Measurements from ENCODE around the gene CCR3.

CCR3 gene

GRCh38 chr3:46282696-46283095 is 40.4 kb downstream of the CCR3 start:
- Histone ChIP-seq H3K56ac (ENCODE audit: low read length) (no peak overlapping the region), H2BK15ac (replicated peaks; ENCODE audit: low read depth) (no peak overlapping the region), H3K4me1 (ENCODE audit: control insufficient read depth, low read depth, low read length) (no peaks in the 10 kb centered on the region), H3K18ac (ENCODE audit: low read length) (no peak overlapping the region), H3K23ac (ENCODE audit: low read length) (no peak overlapping the region), H2AK5ac (ENCODE audit: low read length) (no peak overlapping the region), H3K27me3 (ENCODE audit: insufficient read depth, low read length, poor library complexity) (no peaks in the 10 kb centered on the region), H3K79me2 (ENCODE audit: control insufficient read depth, insufficient read depth, low read length) (no peaks in the 10 kb centered on the region), H4K8ac (ENCODE audit: low read depth, low read length) (no peak overlapping the region), H3K9ac (ENCODE audit: low read length) (no peak overlapping the region), H3K4me3 (ENCODE audit: low read length) (no peak overlapping the region), H2BK120ac (ENCODE audit: low read depth, low read length) (no peak overlapping the region), H3K4ac (ENCODE audit: low read depth, low read length) (no peak overlapping the region), H3K79me1 (ENCODE audit: low read length) (no peaks in the 10 kb centered on the region), H3K36me3 (ENCODE audit: control insufficient read depth, insufficient read depth, low read length) (no peaks in the 10 kb centered on the region), H3K27ac (ENCODE audit: low read depth, low read length) (no peak overlapping the region), H2BK5ac (ENCODE audit: low read length) (no peak overlapping the region), H3K4me2 (ENCODE audit: low read length) (no peak overlapping the region), H4K5ac (ENCODE audit: low read length) (no peak overlapping the region)
- WGBS (ENCODE audit: extremely low coverage, insufficient coverage, low lambda C conversion rate) = no CpG with 5 or more reads among the region's 2 CpGs
- DNase-seq = no peak

- Histone ChIP-seq H3K18ac (ENCODE audit: low read length) (no peak overlapping the region), H3K36me3 (ENCODE audit: control insufficient read depth, insufficient read depth, low read length) (no peaks in the 10 kb centered on the region), H3K79me1 (ENCODE audit: low read length) (no peaks in the 10 kb centered on the region), H3K79me2 (ENCODE audit: control insufficient read depth, insufficient read depth, low read length) (no peaks in the 10 kb centered on the region), H3K56ac (ENCODE audit: low read length) (no peak overlapping the region), H2BK5ac (ENCODE audit: low read length) (no peak overlapping the region), H3K4me2 (ENCODE audit: low read length) (no peak overlapping the region), H4K5ac (ENCODE audit: low read length) (no peak overlapping the region), H2AK5ac (ENCODE audit: low read length) (no peak overlapping the region), H2BK120ac (ENCODE audit: low read depth, low read length) (no peak overlapping the region), H3K27ac (ENCODE audit: low read depth, low read length) (no peak overlapping the region), H2BK15ac (replicated peaks; ENCODE audit: low read depth) (no peak overlapping the region), H3K4me3 (ENCODE audit: low read length) (no peak overlapping the region), H3K9ac (ENCODE audit: low read length) (no peak overlapping the region), H3K4me1 (ENCODE audit: control insufficient read depth, low read depth, low read length) (no peaks in the 10 kb centered on the region), H3K23ac (ENCODE audit: low read length) (no peak overlapping the region), H4K8ac (ENCODE audit: low read depth, low read length) (no peak overlapping the region), H3K27me3 (ENCODE audit: insufficient read depth, low read length, poor library complexity) (no peaks in the 10 kb centered on the region), H3K4ac (ENCODE audit: low read depth, low read length) (no peak overlapping the region)
- no peak for DNase-seq
- no CpG with 5 or more reads among the region's 2 CpGs for WGBS (ENCODE audit: extremely low coverage, insufficient coverage, low lambda C conversion rate)
Observed at GRCh38 chr3:46283881-46284450, 41.7 kb downstream of the CCR3 start.

GRCh38 chr3:46284981-46285683 is 42.9 kb downstream of the CCR3 start:
- no peak overlapping the region for H3K4me2 ChIP-seq (ENCODE audit: low read length)
- no peak overlapping the region for H4K8ac ChIP-seq (ENCODE audit: low read depth, low read length)
- H3K27ac ChIP-seq (ENCODE audit: low read depth, low read length) = no peak overlapping the region
- H3K79me2 ChIP-seq (ENCODE audit: control insufficient read depth, insufficient read depth, low read length) = no peaks in the 10 kb centered on the region
- no peak overlapping the region for H4K5ac ChIP-seq (ENCODE audit: low read length)
- H2BK5ac ChIP-seq (ENCODE audit: low read length) = no peak overlapping the region
- no peak overlapping the region for H3K56ac ChIP-seq (ENCODE audit: low read length)
- DNase-seq = no peak
- no peaks in the 10 kb centered on the region for H3K79me1 ChIP-seq (ENCODE audit: low read length)
- H2BK15ac ChIP-seq (replicated peaks; ENCODE audit: low read depth) = no peak overlapping the region
- H3K9ac ChIP-seq (ENCODE audit: low read length) = no peak overlapping the region
- H3K23ac ChIP-seq (ENCODE audit: low read length) = no peak overlapping the region
- no peak overlapping the region for H3K18ac ChIP-seq (ENCODE audit: low read length)
- H2BK120ac ChIP-seq (ENCODE audit: low read depth, low read length) = no peak overlapping the region
- no peak overlapping the region for H3K4ac ChIP-seq (ENCODE audit: low read depth, low read length)
- H3K36me3 ChIP-seq (ENCODE audit: control insufficient read depth, insufficient read depth, low read length) = no peaks in the 10 kb centered on the region
- H3K27me3 ChIP-seq (ENCODE audit: insufficient read depth, low read length, poor library complexity) = no peaks in the 10 kb centered on the region
- H2AK5ac ChIP-seq (ENCODE audit: low read length) = no peak overlapping the region
- no peak overlapping the region for H3K4me3 ChIP-seq (ENCODE audit: low read length)
- WGBS (ENCODE audit: extremely low coverage, insufficient coverage, low lambda C conversion rate) = no CpG with 5 or more reads among the region's 6 CpGs
- H3K4me1 ChIP-seq (ENCODE audit: control insufficient read depth, low read depth, low read length) = no peaks in the 10 kb centered on the region

GRCh38 chr3:46285931-46286619 is 43.8 kb downstream of the CCR3 start:
- Histone ChIP-seq H3K18ac (ENCODE audit: low read length) (no peak overlapping the region), H3K9ac (ENCODE audit: low read length) (no peak overlapping the region), H4K8ac (ENCODE audit: low read depth, low read length) (no peak overlapping the region), H3K4ac (ENCODE audit: low read depth, low read length) (no peak overlapping the region), H2AK5ac (ENCODE audit: low read length) (no peak overlapping the region), H2BK5ac (ENCODE audit: low read length) (no peak overlapping the region), H3K23ac (ENCODE audit: low read length) (no peak overlapping the region), H3K27me3 (ENCODE audit: insufficient read depth, low read length, poor library complexity) (no peaks in the 10 kb centered on the region), H3K36me3 (ENCODE audit: control insufficient read depth, insufficient read depth, low read length) (no peaks in the 10 kb centered on the region), H3K4me2 (ENCODE audit: low read length) (no peak overlapping the region), H3K4me3 (ENCODE audit: low read length) (no peak overlapping the region), H4K5ac (ENCODE audit: low read length) (no peak overlapping the region), H2BK120ac (ENCODE audit: low read depth, low read length) (no peak overlapping the region), H3K4me1 (ENCODE audit: control insufficient read depth, low read depth, low read length) (no peaks in the 10 kb centered on the region), H3K79me2 (ENCODE audit: control insufficient read depth, insufficient read depth, low read length) (no peaks in the 10 kb centered on the region), H3K56ac (ENCODE audit: low read length) (no peak overlapping the region), H3K79me1 (ENCODE audit: low read length) (no peaks in the 10 kb centered on the region), H2BK15ac (replicated peaks; ENCODE audit: low read depth) (no peak overlapping the region), H3K27ac (ENCODE audit: low read depth, low read length) (no peak overlapping the region)
- no CpG with 5 or more reads among the region's 5 CpGs for WGBS (ENCODE audit: extremely low coverage, insufficient coverage, low lambda C conversion rate)
- DNase-seq = no peak

- H3K4me3 ChIP-seq (ENCODE audit: low read length) = no peak overlapping the region
- H3K27me3 ChIP-seq (ENCODE audit: insufficient read depth, low read length, poor library complexity) = no peaks in the 10 kb centered on the region
- no peak overlapping the region for H4K8ac ChIP-seq (ENCODE audit: low read depth, low read length)
- H3K9ac ChIP-seq (ENCODE audit: low read length) = no peak overlapping the region
- no peak overlapping the region for H3K27ac ChIP-seq (ENCODE audit: low read depth, low read length)
- no peaks in the 10 kb centered on the region for H3K79me1 ChIP-seq (ENCODE audit: low read length)
- no peak overlapping the region for H3K23ac ChIP-seq (ENCODE audit: low read length)
- no peak overlapping the region for H3K4ac ChIP-seq (ENCODE audit: low read depth, low read length)
- H2BK15ac ChIP-seq (replicated peaks; ENCODE audit: low read depth) = no peak overlapping the region
- H3K79me2 ChIP-seq (ENCODE audit: control insufficient read depth, insufficient read depth, low read length) = no peaks in the 10 kb centered on the region
- no peak for DNase-seq
- no CpG with 5 or more reads among the region's 5 CpGs for WGBS (ENCODE audit: extremely low coverage, insufficient coverage, low lambda C conversion rate)
- no peak overlapping the region for H2AK5ac ChIP-seq (ENCODE audit: low read length)
- no peak overlapping the region for H3K4me2 ChIP-seq (ENCODE audit: low read length)
- H3K4me1 ChIP-seq (ENCODE audit: control insufficient read depth, low read depth, low read length) = no peaks in the 10 kb centered on the region
- no peak overlapping the region for H2BK5ac ChIP-seq (ENCODE audit: low read length)
- H2BK120ac ChIP-seq (ENCODE audit: low read depth, low read length) = no peak overlapping the region
- H3K36me3 ChIP-seq (ENCODE audit: control insufficient read depth, insufficient read depth, low read length) = no peaks in the 10 kb centered on the region
- H3K56ac ChIP-seq (ENCODE audit: low read length) = no peak overlapping the region
- H3K18ac ChIP-seq (ENCODE audit: low read length) = no peak overlapping the region
- H4K5ac ChIP-seq (ENCODE audit: low read length) = no peak overlapping the region
Observed at GRCh38 chr3:46286947-46287565, 44.8 kb downstream of the CCR3 start.
